Muscle of leg (tissue), 11 donors: Measurements from ENCODE around the gene UNC5B. TPM values are rescaled to one million over a fixed set of nuclear protein-coding genes. Genes with fewer than 3 reads are reported as not detected.

Experiments used
- DNase-seq: peaks from one replicate; pipeline ENCODE4 v3.0.0; 2013
- H3K27ac ChIP-seq: one replicate; pipeline ENCODE4 v1.5.1; 2013; ENCODE audit warnings: mild to moderate bottlenecking, low read length, control low read depth
- H3K27me3 ChIP-seq: one replicate; pipeline ENCODE4 v1.6.1; 2013; ENCODE audit warnings: low read length; ENCODE audit not compliant: control insufficient read depth, insufficient read depth
- H3K36me3 ChIP-seq: one replicate; pipeline ENCODE4 v1.6.1; 2013; ENCODE audit warnings: low read length; ENCODE audit not compliant: control insufficient read depth, insufficient read depth
- H3K4me1 ChIP-seq: one replicate; pipeline ENCODE4 v1.6.1; 2013; ENCODE audit warnings: low read length; ENCODE audit not compliant: control insufficient read depth, insufficient read depth
- H3K4me3 ChIP-seq: one replicate; pipeline ENCODE4 v1.5.1; 2013; ENCODE audit warnings: low read length, control low read depth
- H3K9me3 ChIP-seq: replicated peaks from 2 replicates; pipeline ENCODE4 v1.6.1; 2013; ENCODE audit warnings: low read depth, low read length; ENCODE audit not compliant: control insufficient read depth
- WGBS: methylation state at CpG from one replicate; pipeline ENCODE4 v1.1.5; 2013; ENCODE audit warnings: missing lambda C conversion rate; ENCODE audit not compliant: insufficient coverage; 5-methylcytosine and 5-hydroxymethylcytosine counted together
- polyA plus RNA-seq, 8 donors: library from polyadenylated mRNA; unstranded; fragments of 120-200 nt; gene quantifications; one replicate each; pipeline versions ENCODE4 v1.2.1 to v1.2.3, GENCODE V29; 2013; ENCODE audit warnings: inconsistent platforms in 1 of 8, low replicate concordance in 1 of 8; ENCODE audit not compliant: insufficient read length in 8 of 8, insufficient read depth in 1 of 8
- total RNA-seq: library from RNA; stranded (reverse); fragments of 120-200 nt; gene quantifications from one replicate; pipeline ENCODE4 v1.2.4, GENCODE V29; 2013

Gene UNC5B
- total and polyA plus RNA-seq, 9 donors: 6.4 to 13.3 (median 11.9) TPM

DNA sequence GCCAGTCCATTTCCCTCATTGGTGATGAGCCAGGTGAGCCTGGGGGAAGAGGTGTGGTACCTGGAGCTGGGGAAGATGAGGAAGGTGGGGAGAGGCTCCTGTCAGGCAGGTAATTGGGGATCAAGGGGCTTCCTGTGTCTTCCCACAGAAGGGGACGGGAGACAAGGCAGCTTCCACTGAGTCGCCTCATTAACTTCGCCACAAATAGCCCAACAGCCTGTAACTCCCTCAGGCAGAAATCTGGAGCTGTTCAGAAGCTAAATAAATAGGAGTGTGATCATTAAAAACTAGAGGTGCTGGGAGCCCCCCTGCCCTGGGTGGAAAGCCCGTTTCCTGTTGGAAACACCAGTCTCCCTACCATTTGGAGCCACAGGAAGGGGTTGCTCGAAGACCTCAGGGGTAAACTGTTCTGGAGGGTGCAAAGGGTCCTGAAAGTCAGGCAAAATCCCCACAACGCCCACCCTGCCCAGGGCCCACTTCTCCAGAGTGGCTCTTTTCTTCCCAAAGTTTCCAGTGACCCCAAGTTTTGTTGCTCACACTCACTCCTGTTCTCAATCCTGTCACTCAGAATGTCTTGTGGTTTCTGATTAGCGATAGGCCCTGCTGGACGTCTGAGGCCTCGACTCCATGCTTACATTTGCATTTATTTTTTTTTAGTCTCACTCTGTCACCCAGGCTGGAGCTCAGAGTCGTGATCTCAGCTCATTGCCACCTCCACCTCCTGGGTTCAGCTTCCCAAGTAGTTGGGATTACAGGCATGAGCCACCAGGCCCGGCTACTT, 25.7 kb downstream of the UNC5B start:
- 75% methylated on average over 4 of the region's 11 CpGs for WGBS
- H3K9me3 ChIP-seq: no peaks in the 10 kb centered on the region
- peaks cover 11% of the 10 kb centered on the region for H3K27me3 ChIP-seq
- no peak overlapping the region for H3K27ac ChIP-seq
- DNase-seq: no peak
- no peak overlapping the region for H3K4me3 ChIP-seq
- H3K4me1 ChIP-seq: peaks cover 82% of the 10 kb centered on the region
- H3K36me3 ChIP-seq: no peaks in the 10 kb centered on the region

DNA sequence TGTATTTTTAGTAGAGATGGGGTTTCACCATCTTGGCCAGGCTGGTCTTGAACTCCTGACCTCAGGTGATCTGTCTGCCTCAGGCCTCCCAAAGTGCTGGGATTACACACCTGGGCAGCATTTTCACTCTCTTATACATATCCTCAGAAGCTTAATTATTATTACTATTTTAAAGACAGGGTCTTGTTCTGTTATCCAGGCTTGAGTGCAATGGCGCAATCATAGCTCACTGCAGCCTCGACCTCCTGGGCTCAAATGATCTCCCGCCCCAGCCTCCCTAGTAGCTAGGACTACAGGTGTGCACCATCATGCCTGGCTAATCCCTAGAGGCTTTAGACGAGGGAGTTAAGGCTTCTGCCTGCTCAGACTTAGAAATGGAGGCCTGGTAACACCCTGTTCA, 26.3 kb downstream of the UNC5B start:
- DNase-seq: no peak
- peaks cover 11% of the 10 kb centered on the region for H3K27me3 ChIP-seq
- no peaks in the 10 kb centered on the region for H3K36me3 ChIP-seq
- H3K9me3 ChIP-seq: no peaks in the 10 kb centered on the region
- WGBS: 84% methylated on average over 4 of the region's 4 CpGs
- H3K4me1 ChIP-seq: peaks cover 82% of the 10 kb centered on the region
- H3K27ac ChIP-seq: no peak overlapping the region
- no peak overlapping the region for H3K4me3 ChIP-seq

DNA sequence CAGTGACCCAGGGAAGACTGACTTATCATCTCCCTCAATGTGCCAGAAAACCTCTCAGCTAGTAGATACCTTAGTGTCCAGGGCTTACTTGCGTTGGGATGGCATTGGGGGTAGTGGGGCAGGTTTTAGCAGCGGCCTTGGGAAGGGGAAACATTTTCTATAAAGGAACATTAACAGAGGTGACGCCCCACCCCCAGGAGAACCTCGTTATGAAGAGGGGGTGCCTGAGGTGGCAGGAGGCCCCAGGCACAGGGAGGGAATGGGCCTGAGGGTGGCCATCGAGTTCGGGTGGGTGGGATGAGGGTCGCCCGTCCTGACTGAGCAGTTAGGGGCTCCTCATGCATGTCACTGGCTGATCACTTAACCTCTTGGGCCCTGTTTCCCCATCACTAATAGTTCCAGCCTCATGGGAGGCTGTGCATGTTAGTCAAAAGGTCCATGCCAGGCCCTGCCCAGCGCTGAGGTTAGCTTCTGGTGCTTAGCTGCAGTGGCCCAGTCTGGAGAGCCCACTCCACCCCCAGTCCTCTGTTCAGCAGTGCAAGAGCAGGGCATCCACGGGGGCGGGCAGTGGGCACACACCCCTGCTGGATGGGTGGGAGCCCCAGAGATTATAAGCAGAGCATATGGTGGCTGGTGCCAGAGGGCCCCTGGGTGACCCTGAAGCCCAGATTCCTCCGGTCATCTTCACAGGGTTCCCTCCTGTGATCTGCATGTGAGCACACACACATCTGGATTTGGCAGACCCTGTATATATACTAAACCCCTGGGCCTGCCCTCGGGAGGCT, 27.0 kb downstream of the UNC5B start:
- 75% methylated on average over 5 of the region's 13 CpGs for WGBS
- no peaks in the 10 kb centered on the region for H3K36me3 ChIP-seq
- H3K27me3 ChIP-seq: peaks cover 10% of the 10 kb centered on the region
- H3K9me3 ChIP-seq: no peaks in the 10 kb centered on the region
- no peak overlapping the region for H3K4me3 ChIP-seq
- no peak overlapping the region for H3K27ac ChIP-seq
- peaks cover 82% of the 10 kb centered on the region for H3K4me1 ChIP-seq
- DNase-seq: no peak

DNA sequence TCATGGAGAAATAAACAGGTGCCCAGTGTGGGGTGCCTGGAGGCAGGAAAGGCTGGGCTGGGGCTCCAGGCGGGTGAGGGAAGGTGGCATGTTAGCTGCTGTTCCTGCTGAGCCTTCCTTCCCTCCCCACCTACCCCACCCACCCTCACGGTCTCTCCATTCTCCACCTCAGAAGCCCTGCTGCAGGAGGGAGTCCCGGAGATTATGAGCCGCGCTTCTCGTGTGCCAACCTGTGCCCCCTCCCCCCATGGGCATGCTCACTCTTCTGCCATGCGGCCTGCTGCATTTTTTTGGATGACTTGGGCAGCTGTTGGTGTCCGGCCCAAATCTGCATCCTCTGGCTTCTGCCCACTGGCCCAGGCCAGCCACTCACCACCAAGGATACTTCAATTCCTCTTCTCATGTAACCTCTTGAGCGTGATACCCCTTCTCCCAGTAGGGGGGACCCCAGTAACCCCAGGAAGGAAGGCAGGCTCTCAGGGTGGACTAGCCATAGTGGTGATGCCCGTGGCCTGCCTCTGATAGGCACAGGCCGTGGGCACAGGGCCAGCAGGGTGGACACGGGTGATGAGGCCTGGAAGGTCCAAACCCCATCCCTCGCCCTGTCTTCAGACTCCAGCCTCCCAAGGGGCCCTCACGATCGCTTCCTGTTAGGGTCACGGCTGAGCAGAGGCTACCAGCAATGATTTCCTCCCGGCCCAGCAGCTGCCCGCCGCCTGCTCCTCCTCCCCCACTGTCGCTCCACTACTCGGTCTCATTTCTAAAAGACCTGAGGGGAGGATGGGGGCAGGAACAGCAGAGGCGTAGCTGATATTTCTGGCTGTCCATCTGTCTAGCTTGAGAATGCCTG, 27.8 kb downstream of the UNC5B start:
- WGBS: 62% methylated on average over 9 of the region's 22 CpGs
- Histone ChIP-seq H3K36me3 (no peaks in the 10 kb centered on the region), H3K27me3 (peaks cover 7% of the 10 kb centered on the region), H3K9me3 (no peaks in the 10 kb centered on the region), H3K27ac (peak overlapping the region; percentile 50), H3K4me3 (no peak overlapping the region), H3K4me1 (peaks cover 82% of the 10 kb centered on the region)
- DNase-seq: peak; percentile 67

DNA sequence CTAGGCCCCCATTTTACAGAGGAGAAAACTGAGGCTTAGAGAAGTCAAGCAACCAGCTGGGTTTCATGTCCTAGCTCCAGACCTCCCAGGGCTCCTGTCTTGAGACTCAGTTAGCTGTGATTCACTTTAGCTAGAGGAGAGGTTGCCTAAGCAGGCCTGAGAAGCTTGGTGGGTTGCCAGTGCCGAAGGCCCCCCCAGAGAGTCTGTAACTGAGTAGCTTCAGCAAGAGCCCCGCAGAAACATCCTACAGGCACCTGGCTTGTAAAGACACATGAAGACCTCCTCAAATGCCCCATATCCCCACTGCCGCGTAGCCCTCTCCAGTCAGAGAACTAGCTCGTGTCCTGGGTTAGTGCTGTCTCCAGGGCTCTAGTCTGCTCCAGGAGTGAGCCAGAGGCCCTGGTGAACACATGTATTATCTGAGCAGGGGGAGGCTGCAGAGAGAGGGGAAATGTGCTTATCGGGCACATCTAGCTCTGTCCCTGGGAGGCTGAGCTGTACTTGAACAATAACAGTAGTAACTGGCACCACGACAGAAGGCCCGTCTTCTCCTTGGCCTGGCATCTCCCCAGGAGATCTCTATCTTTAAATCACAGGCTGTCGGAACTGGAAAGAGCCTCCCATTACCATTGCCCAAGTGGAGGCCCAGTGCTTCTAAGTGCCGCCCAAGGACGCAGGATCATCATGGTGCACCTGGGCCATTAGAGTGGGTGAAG, 28.9 kb downstream of the UNC5B start:
- Histone ChIP-seq H3K9me3 (no peaks in the 10 kb centered on the region), H3K4me3 (no peak overlapping the region), H3K27me3 (peaks cover 7% of the 10 kb centered on the region), H3K36me3 (no peaks in the 10 kb centered on the region), H3K4me1 (peaks cover 82% of the 10 kb centered on the region), H3K27ac (peak overlapping the region; percentile 36)
- DNase-seq: peak; percentile 44
- WGBS: 40% methylated on average over 1 of the region's 11 CpGs

DNA sequence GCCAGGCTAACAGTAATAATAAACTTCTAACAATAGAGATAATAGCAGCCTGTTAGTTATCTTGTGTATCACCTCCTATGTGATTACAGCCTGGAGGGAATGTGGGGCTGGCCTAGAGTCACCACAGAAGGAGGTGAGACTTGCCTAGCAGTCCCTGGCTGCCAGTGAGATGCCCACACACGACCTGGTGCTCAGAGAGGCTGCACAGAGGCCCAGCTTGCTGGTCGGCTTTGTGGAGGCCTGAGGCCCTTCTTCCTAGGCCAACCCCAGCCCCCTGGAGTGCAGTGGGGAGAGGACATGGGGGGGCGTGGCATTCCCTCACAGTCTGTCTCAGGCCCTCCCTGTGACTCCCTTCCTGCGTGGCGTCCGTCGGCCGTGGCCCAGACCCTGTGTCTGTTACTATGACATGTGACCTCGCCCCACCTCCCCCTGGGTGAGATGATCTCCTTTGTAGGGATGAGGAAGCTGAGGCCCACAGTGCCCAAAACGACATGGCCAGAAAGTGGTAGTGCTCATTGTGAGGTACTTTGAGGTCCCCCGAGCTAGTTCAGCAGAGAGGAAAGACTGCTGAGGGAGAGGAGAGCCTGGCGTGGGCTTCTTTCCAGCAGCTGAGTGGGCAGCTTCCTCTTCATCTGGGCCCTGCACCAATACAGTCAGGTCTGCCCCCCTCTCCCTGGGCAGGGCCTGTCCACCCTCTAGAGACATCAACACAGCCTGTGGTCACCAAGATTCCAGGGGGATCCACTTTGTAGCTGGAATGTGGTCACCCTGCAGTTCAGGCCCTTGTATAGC, 29.7 kb downstream of the UNC5B start:
- DNase-seq: peak; percentile 44
- peak overlapping the region; percentile 15 for H3K27ac ChIP-seq
- WGBS: 67% methylated on average over 6 of the region's 12 CpGs

DNA sequence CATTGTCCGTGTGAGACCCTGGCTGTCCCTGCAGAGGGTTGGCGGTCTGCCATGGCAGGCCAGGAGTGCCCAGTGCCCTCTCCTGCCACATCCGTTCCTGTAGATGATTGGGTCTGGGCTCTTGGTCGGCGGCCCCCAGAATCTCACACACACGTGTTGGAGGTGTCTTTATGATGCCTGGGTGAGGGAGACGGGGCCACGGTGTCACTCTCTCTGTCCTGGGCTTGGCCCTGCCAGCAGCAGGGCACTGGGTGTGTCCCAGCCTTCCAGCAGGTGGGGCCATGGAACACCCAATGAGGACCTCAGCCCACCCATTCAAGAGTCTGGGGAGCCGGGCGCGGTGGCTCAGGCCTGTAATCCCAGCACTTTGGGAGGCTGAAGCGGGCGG, 30.2 kb downstream of the UNC5B start:
- peaks cover 13% of the 10 kb centered on the region for H3K27me3 ChIP-seq
- DNase-seq: no peak
- no peaks in the 10 kb centered on the region for H3K9me3 ChIP-seq
- H3K27ac ChIP-seq: no peak overlapping the region
- H3K4me3 ChIP-seq: no peak overlapping the region
- H3K4me1 ChIP-seq: peaks cover 78% of the 10 kb centered on the region
- H3K36me3 ChIP-seq: no peaks in the 10 kb centered on the region
- 88% methylated on average over 8 of the region's 13 CpGs for WGBS

More for the DNA sequence above, 29.7 kb downstream of the UNC5B start:
- peaks cover 8% of the 10 kb centered on the region for H3K27me3 ChIP-seq
- no peaks in the 10 kb centered on the region for H3K9me3 ChIP-seq
- H3K4me3 ChIP-seq: no peak overlapping the region
- H3K36me3 ChIP-seq: no peaks in the 10 kb centered on the region
- peaks cover 82% of the 10 kb centered on the region for H3K4me1 ChIP-seq

DNA sequence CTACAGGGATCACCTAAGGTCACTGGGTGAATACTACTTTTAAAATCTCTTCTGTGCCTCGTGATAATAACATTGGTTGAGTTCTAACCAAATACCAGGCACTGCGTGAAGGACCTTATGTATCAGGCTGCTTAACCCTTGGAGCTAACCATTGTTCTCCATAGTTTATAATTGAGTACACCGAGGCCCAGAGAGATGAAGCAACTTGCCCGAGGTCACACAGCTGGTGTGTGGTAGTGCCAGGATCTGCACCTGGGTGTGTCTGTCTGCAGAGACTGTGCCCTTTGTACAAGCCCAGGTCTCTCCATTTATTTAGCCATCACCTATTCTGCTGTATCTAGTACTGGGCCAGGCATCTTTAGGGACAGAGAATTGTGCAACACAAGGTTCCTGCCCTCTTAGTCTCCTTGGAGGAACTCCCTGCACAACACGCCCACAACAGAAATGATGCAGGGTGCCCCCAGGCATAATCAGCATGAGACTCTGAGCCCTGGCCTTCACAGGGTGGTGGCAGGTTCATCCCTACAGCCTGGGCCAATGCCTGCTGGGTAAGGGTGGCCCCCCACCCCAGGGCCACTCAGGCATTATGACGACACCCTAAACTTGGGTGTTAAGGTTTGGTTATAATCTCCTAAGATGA, 31.5 kb downstream of the UNC5B start:
- WGBS: 71% methylated on average over 1 of the region's 6 CpGs
- Histone ChIP-seq H3K36me3 (no peaks in the 10 kb centered on the region), H3K27me3 (peaks cover 12% of the 10 kb centered on the region), H3K4me1 (peaks cover 83% of the 10 kb centered on the region), H3K4me3 (no peak overlapping the region), H3K27ac (peak overlapping the region; percentile 69), H3K9me3 (no peaks in the 10 kb centered on the region)
- no peak for DNase-seq
